Activated CD8-positive, alpha-beta T cell treated with anti-CD3 and anti-CD28 coated beads for 36 hours (primary cell): ENCODE data around the gene NHP2. TPM values are rescaled to one million over a fixed set of nuclear protein-coding genes. Genes with fewer than 3 reads are reported as not detected.
"Not testable (repeated sequence)": the region's sequence is repeated elsewhere in the genome, so short reads cannot be mapped to it uniquely, and the experiment has no call there.

Experiments
- ATAC-seq: fragments of 200-7000 bp; cut with Tn5 transposase; one replicate; pipeline ENCODE4 v1.10.0; 2021; ENCODE audit warnings: mild to moderate bottlenecking, moderate library complexity
- CTCF ChIA-PET: fragments of 350-600 bp; sonication (Branson Sonifier 250); formaldehyde crosslinking; loops from one replicate; lab custom pipeline; 2021; ENCODE audit warnings: antibody characterized with exemption; lab: Charles Lee
- POLR2A ChIA-PET: fragments of 350-600 bp; sonication (Branson Sonifier 250); formaldehyde crosslinking; loops from one replicate; lab custom pipeline; 2021; ENCODE audit warnings: antibody characterized with exemption; lab: Charles Lee
- DNase-seq: peaks from one replicate; pipeline ENCODE4 v3.0.0-alpha.2; 2020
- H3K27ac Mint-ChIP-seq: one replicate; pipeline ENCODE4 v1.8.0; 2021; ENCODE audit warnings: mild to moderate bottlenecking, mixed read lengths
- H3K27me3 Mint-ChIP-seq: one replicate; pipeline ENCODE4 v1.8.0; 2021; ENCODE audit warnings: mixed read lengths
- H3K36me3 Mint-ChIP-seq: one replicate; pipeline ENCODE4 v1.8.0; 2021; ENCODE audit warnings: low read depth, mixed read lengths
- H3K4me1 Mint-ChIP-seq: one replicate; pipeline ENCODE4 v1.8.0; 2021; ENCODE audit warnings: low read depth, mixed read lengths
- H3K4me3 Mint-ChIP-seq: one replicate; pipeline ENCODE4 v1.8.0; 2021; ENCODE audit warnings: mild to moderate bottlenecking, moderate library complexity, mixed read lengths
- H3K9me3 Mint-ChIP-seq: one replicate; pipeline ENCODE4 v1.8.0; 2021; ENCODE audit warnings: mixed read lengths
- intact Hi-C: fragments of 100-400 bp; cut with micrococcal nuclease; formaldehyde crosslinking; loops from one replicate; pipeline ENCODE4 v1.10.0; 2022
- total RNA-seq, 2 experiments: library from RNA; stranded (reverse); gene quantifications; one replicate each; pipeline ENCODE4 v1.2.3, GENCODE V29; 2021
- TF ChIP-seq, protein P1 (sequence below): fragments of 200-600 bp; IDR thresholded peaks from one replicate; pipeline ENCODE4 v1.8.0; 2022; ENCODE audit warnings: antibody characterized with exemption, mild to moderate bottlenecking

Gene NHP2
- total RNA-seq, 2 experiments from 2014 or later, result 287 to 296 TPM

DNA sequence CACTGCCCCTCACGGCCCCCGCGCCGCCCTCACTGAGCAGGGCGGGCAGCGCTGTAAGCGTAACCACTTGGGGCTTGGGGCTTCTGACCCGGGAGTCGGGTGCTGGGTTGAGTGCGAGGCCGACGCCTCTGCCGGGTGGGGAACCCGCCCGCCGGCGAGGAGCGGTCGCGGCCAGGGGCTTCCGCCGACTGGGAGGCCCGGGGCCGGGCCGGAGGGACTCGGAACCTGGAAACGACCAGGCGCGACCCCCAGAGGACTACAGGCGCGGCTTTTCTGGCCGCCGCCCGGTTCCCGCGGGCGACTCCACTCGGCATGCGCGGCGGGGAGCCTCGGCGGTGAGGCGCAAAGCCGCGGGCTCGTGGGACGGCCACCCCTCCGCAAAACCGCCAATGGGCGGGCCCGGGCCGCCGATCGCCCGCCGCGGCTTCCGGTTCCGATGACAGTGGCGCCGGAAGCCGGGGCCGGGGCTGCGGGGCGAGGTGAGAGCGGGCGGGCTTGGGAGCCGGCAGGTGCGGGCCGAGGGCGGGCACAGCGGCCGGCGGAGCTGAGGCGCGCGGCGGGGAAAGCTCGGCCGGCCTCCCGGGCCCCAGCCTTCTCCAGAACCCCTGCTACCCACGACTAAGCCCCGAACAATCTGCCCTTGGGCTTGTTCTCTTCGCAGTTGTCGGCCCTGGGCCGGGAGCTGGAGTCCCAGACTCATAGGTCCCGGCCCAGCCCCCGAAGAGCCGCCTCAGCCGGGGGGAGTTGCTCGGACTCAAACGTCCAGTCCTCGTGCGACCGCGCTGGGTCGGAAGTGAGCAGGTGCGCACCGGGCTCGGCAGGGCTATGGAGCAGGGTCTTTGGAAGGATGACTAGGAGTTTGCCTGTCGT is 22.9 kb downstream of the NHP2 start, which contains the start of gene RMND5B:
Gene RMND5B (plus strand): TSS at position 439 of the 870 bp plus-strand sequence. CDS start 7,106 bp downstream, outside the sequence.
- H3K4me1 Mint-ChIP-seq, result peaks cover 15% of the 10 kb centered on the region
- peak within 1 kb of the TSS; percentile 72 for H3K4me3 Mint-ChIP-seq
- intact Hi-C loops, result no loop called here
- TF ChIP-seq, protein P1, sequence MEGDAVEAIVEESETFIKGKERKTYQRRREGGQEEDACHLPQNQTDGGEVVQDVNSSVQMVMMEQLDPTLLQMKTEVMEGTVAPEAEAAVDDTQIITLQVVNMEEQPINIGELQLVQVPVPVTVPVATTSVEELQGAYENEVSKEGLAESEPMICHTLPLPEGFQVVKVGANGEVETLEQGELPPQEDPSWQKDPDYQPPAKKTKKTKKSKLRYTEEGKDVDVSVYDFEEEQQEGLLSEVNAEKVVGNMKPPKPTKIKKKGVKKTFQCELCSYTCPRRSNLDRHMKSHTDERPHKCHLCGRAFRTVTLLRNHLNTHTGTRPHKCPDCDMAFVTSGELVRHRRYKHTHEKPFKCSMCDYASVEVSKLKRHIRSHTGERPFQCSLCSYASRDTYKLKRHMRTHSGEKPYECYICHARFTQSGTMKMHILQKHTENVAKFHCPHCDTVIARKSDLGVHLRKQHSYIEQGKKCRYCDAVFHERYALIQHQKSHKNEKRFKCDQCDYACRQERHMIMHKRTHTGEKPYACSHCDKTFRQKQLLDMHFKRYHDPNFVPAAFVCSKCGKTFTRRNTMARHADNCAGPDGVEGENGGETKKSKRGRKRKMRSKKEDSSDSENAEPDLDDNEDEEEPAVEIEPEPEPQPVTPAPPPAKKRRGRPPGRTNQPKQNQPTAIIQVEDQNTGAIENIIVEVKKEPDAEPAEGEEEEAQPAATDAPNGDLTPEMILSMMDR, result no peak
- ATAC-seq (peak; percentile 84), DNase-seq (peak; percentile 81)
- H3K27ac Mint-ChIP-seq, result peak within 1 kb of the TSS; percentile 80
- POLR2A ChIA-PET, result interaction anchor here (0.8 to 6.0 kb wide), 7 partner anchors 10 to 79 kb away, joined by 3 to 44 read pairs (median 4); partner anchors contain the start of genes N4BP3 and NHP2
- no peaks in the 10 kb centered on the region for H3K9me3 Mint-ChIP-seq
- H3K27me3 Mint-ChIP-seq, result no peaks in the 10 kb centered on the region
- H3K36me3 Mint-ChIP-seq, result peaks cover 15% of the 10 kb centered on the region
- CTCF ChIA-PET, result interaction anchor here (1.0 to 1.7 kb wide), 5 partner anchors 12 to 55 kb away, joined by 3 to 8 read pairs (median 5); no protein-coding TSS in a partner anchor

DNA sequence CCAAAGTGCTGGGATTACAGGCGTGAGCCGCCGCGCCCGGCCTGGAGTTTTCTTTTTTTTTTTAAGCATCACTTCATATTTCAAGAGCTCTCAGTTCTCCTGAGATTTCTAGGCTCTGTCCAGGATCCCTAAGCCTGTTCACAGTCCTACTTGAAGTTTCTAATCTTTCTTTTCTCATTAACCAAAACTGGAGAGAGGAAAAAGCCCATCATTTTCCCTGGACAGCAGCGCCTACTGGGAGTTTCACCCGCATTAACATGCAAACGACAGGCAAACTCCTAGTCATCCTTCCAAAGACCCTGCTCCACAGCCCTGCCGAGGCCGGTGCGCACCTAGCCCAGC is 23.5 kb downstream of the NHP2 start:
- ChIA-PET POLR2A (interaction anchor here (1.1 to 6.0 kb wide), 3 partner anchors 10 to 54 kb away, joined by 4 to 44 read pairs (median 16); partner anchors contain the start of gene N4BP3), CTCF (interaction anchor here (0.6 to 1.0 kb wide), 2 partner anchors 14 to 57 kb away, joined by 3 read pairs; no protein-coding TSS in a partner anchor)
- H3K27me3 Mint-ChIP-seq, DNase-seq, intact Hi-C loops, ATAC-seq, H3K9me3 Mint-ChIP-seq: not testable (repeated sequence)
- Mint-ChIP-seq H3K4me1 (peaks cover 17% of the 10 kb centered on the region), H3K27ac (peak overlapping the region; percentile 66), H3K36me3 (peaks cover 12% of the 10 kb centered on the region), H3K4me3 (peak overlapping the region; percentile 72)

DNA sequence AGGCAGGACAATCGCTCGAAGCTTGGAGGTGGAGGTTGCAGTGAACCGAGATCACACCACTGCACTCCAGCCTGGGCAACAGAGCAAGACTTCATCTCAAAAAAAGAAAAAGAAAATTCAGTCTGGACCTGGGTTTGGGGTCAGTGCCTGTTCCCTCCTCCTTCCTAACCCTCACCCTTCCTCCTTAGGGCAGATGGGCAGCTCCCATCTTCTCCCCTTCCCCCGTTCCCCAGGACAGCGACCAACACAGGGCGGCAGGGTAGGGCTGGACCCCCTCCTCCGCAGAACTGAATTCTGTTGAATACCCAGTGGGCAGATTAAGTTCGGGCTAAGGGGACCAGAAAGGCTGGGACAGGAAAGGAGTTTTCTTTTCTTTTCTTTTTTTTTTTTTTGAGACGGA is 24.4 kb downstream of the NHP2 start:
- Mint-ChIP-seq H3K36me3 (peaks cover 12% of the 10 kb centered on the region), H3K27ac (no peak overlapping the region), H3K27me3 (no peaks in the 10 kb centered on the region), H3K4me1 (peaks cover 22% of the 10 kb centered on the region), H3K9me3 (no peaks in the 10 kb centered on the region), H3K4me3 (peak overlapping the region; percentile 43)
- TF ChIP-seq, protein P1, result no peak
- no peak for ATAC-seq
- intact Hi-C loops, result no loop called here
- CTCF ChIA-PET, result interaction anchor here (1.0 to 1.3 kb wide), 2 partner anchors 9 to 54 kb away, joined by 3 to 5 read pairs; no protein-coding TSS in a partner anchor
- no peak for DNase-seq
- POLR2A ChIA-PET, result interaction anchor here (0.6 to 6.0 kb wide), 5 partner anchors 9 to 75 kb away, joined by 3 to 44 read pairs (median 4); partner anchors contain the start of genes HNRNPAB, N4BP3 and NHP2

DNA sequence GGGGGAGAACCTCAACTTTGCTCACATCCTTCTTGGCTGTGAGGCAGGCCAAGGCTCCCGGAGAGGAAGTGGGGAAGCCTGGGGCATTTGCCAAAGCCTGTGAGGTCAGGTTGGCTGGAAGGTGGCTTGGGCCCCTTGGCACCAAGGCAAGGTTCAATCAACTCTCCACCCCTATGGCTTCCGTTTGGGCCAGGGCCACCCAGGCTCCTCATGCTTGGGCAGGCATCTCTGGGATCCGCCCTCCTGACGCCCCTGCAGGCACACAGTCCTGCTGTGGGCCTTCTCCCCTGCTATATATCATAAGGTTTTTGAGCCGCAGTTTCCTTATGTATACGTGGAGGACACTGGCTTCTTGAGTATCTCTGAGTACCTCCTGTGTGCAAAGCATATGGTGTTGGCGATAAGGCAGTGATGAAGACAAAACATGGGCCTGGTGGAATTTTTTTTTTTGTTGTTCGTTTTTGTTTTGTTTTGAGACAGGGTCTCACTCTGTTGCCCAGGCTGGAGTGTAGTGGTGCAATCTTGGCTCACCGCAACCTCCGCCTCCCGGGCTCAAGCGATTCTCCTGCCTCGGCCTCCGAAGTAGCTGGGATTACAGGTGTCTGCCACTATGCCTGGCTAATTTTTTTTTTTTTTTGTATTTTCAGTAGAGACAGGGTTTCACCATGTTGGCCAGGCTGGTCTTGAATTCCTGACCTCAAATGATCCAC is 26.2 kb downstream of the NHP2 start:
- H3K27ac Mint-ChIP-seq, H3K9me3 Mint-ChIP-seq, H3K4me3 Mint-ChIP-seq, H3K27me3 Mint-ChIP-seq, CTCF ChIA-PET, DNase-seq, intact Hi-C loops, ATAC-seq: not testable (repeated sequence)
- H3K36me3 Mint-ChIP-seq, result peaks cover 14% of the 10 kb centered on the region
- H3K4me1 Mint-ChIP-seq, result peaks cover 24% of the 10 kb centered on the region
- POLR2A ChIA-PET, result interaction anchor here (0.6 kb wide), 1 partner anchor 19 kb away, joined by 4 read pairs; no protein-coding TSS in a partner anchor

DNA sequence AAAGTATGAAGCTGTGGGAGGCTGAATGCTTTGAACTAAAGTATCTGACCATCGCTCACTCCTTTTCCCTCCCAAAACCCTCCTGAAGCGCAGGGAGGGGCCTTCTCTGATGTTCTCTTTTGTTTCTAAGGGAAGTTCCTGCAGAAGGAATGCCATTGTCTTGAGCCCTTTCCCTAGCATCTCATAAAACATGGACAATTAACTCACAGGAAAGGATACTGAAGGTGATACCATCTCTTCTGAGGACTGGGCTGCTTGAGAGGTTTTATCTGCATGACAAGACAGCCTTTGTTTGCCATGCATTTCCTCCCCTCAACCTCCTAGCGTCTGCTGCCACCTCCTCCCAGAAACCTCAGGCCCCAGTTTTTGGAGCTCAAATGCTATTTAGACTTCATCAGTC is 27.1 kb downstream of the NHP2 start:
- Mint-ChIP-seq H3K27ac (no peak overlapping the region), H3K27me3 (no peaks in the 10 kb centered on the region), H3K4me3 (no peak overlapping the region), H3K4me1 (peaks cover 18% of the 10 kb centered on the region), H3K9me3 (no peaks in the 10 kb centered on the region), H3K36me3 (peaks cover 18% of the 10 kb centered on the region)
- intact Hi-C loops, result no loop called here
- DNase-seq, result no peak
- TF ChIP-seq, protein P1, result no peak
- ChIA-PET CTCF (no interaction called here), POLR2A (interaction anchor here (0.9 kb wide), 1 partner anchor 23 kb away, joined by 4 read pairs; no protein-coding TSS in a partner anchor)
- no peak for ATAC-seq
